Measurements from ENCODE around the gene SFXN3.

SFXN3 gene, protein sequence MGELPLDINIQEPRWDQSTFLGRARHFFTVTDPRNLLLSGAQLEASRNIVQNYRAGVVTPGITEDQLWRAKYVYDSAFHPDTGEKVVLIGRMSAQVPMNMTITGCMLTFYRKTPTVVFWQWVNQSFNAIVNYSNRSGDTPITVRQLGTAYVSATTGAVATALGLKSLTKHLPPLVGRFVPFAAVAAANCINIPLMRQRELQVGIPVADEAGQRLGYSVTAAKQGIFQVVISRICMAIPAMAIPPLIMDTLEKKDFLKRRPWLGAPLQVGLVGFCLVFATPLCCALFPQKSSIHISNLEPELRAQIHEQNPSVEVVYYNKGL

GRCh38 chr10:101031128-101031795, at the start of gene SFXN3, which contains the start of gene PDZD7:
Gene SFXN3 (plus strand): TSS chr10:101031234. CDS start chr10:101034695, 3,461 bp downstream.
Gene PDZD7 (minus strand): TSS chr10:101031129. CDS start chr10:101030219, 910 bp downstream.
- DNase-seq (ENCODE audit: extremely low read depth in 1 of 2, low read depth in 1 of 2): peak; percentile 93

GRCh38 chr10:100982916-100983830, 47.9 kb upstream of the SFXN3 start:
- DNase-seq (ENCODE audit: extremely low read depth in 1 of 2, low read depth in 1 of 2): no peak

- no peak for DNase-seq (ENCODE audit: extremely low read depth in 1 of 2, low read depth in 1 of 2)
Measured at GRCh38 chr10:100983868-100984671, 47.0 kb upstream of the SFXN3 start.

DNA sequence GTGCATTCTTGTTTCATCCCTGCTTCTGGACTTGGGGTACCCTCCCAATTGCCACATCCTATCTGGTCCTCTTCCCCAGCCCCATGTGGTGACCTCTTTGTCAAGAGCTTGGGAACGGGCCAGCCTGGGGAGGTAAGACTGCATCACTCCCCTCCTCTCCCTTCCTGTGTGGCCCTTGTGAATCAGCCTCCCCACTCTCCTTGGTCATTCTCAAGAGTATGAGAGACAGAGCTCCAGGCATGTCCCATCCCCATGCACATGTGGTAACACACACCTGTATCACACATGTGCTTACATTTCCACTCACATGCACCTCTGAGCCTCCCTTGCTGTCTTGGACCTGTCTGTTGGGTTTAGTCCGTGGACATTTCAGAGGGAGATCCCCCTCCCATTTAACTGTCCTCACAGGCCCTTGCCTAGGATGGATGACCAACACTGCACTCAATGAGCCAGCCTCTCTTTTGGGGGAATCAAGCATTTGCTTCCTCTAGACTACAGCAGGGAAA, 46.3 kb upstream of the SFXN3 start:
- DNase-seq (ENCODE audit: extremely low read depth in 1 of 2, low read depth in 1 of 2): no peak

- DNase-seq (ENCODE audit: extremely low read depth in 1 of 2, low read depth in 1 of 2): no peak
Measured at GRCh38 chr10:100985336-100985735, 45.7 kb upstream of the SFXN3 start.

DNA sequence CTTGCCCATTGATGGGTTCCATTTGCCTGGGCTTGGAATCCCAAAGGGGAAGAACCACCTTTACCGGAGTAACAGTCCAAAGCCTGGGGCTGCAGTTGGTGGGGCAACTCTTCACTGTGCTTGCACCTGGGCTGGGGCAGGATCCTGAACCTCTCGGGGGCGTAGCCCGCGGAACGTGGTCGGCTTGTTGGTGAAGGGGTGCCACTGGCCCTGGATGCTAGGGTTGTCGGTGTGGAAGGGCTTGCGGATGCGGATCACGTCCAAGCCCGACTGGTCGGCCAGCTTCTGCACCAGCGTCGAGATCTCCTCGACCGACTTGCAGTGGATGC, 44.4 kb upstream of the SFXN3 start:
- DNase-seq (ENCODE audit: extremely low read depth in 1 of 2, low read depth in 1 of 2): no peak

DNA sequence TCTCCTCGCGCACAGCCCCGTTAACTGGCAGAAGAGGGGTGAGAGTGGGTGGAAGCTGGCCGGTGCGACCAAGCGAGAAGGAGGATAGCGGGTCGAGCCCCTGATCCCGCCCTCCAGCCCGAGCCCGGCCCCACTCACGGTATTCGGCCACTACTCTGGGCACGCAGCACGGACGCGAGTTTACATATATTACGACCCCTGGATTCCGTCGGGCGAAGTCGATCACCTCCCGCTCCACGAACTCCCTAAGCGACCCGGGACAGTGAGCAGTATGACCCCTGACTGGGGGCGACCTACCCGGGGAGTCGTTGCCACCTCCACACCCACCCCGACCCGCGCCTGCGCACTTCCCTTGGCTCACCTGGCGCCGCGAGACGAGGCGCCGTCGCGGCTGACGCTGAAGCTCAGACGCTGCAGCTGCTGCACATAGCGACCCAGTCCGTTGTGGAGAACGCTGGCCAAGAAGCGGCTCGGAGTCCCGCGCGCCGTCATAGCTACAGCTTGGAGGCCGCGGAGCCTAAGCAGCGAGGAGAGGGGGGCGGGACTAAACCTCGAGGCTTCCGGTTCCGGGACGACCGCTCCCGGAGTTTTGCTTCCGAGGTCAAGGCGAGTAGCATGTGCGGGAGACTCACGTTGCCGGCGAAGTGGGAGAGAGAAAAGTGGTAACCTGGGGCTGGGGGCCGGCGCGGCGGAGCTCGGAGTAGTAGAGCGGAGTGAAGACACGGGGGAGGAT, 43.9 kb upstream of the SFXN3 start, which contains the start of the genes MRPL43 and TWNK:
Gene MRPL43, minus strand, starts transcription at position 546 of the 733 bp plus-strand sequence. Its CDS starts 54 bp downstream, at position 492.
Gene TWNK, plus strand, starts transcription at position 592 of the 733 bp plus-strand sequence. CDS start 668 bp downstream, outside the sequence.
- peak; percentile 60 to 76 for DNase-seq (ENCODE audit: extremely low read depth in 1 of 2, low read depth in 1 of 2)

- no peak for DNase-seq (ENCODE audit: extremely low read depth in 1 of 2, low read depth in 1 of 2)
Measured at GRCh38 chr10:100987685-100988049, 43.4 kb upstream of the SFXN3 start.

DNA sequence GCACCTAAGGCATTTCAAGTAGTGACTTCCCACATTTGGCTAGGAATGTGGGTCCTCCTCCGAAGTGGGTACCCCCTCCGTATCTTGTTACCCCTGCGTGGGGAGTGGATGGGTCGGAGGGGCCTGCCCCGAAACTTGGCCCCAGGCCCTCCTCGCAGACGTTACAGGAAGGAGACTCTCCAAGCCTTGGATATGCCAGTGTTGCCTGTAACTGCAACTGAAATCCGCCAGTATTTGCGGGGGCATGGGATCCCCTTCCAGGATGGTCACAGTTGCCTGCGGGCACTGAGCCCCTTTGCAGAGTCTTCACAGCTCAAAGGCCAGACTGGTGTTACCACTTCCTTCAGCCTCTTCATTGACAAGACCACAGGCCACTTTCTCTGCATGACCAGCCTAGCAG, 42.9 kb upstream of the SFXN3 start:
- DNase-seq (ENCODE audit: extremely low read depth in 1 of 2, low read depth in 1 of 2): no peak

DNA sequence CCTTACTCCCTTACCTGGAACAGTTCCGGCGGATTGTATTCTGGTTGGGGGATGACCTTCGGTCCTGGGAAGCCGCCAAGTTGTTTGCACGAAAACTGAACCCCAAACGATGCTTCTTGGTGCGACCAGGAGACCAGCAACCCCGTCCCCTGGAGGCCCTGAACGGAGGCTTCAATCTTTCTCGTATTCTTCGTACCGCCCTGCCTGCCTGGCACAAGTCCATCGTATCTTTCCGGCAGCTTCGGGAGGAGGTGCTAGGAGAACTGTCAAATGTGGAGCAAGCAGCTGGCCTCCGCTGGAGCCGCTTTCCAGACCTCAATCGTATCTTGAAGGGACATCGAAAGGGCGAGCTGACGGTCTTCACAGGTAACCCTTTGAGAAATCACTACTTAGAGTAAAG, 41.9 kb upstream of the SFXN3 start:
- DNase-seq (ENCODE audit: extremely low read depth in 1 of 2, low read depth in 1 of 2): no peak

DNA sequence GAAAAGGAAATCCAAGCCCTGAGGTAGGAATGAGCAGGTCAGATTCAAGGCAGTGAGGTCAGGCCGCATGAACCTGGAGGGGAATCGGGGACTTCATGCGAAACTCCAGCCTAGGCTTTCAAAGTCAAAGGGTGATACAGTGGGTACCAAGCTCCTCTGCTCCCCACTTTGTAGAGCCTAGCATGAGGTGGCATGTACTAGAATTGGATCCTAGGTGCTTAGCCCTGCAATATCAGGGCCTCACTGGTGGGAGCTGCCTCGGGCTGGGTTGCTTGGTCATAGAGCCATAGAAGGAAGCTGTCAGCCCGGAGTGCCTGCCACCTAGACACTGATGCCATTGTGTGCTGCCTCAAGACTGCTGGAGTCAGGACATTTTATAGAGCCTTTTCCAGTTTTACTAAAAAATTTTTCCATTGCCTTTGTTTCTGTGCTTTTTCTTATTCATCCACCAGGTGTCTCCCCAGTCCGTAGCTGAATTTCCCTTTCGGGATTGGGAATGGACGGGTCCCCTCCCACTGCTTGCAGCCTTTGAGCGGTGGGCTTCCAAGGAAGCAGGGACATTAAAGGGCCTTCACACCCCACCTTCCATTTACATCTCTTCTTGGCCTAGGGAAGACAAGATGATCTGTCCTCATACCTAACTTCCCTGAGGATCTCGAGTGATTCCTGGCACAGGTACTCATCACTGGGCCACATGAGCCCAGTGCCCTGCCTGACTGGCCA, 36.9 kb upstream of the SFXN3 start:
- no peak for DNase-seq (ENCODE audit: extremely low read depth in 1 of 2, low read depth in 1 of 2)

DNA sequence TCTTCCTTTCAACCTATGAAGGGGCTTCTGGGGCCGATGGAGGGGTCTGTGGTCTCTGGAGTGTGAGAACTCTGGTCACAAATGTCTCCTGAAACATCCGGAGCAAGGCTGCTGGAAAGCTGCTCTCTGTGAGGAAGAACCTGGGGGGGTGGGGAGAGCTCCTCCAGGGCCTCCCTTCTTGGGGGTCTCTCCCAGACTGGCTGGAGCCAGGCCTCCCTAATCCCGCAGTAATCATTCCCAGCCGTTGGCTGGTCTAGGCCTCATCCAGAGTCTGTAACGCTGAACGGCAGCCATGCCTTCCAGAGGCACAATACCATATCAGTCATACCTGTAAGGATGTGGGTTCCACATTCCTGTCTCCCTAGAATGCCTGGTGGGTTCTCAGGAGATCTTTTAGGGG, 35.9 kb upstream of the SFXN3 start:
- DNase-seq (ENCODE audit: extremely low read depth in 1 of 2, low read depth in 1 of 2): no peak

DNA sequence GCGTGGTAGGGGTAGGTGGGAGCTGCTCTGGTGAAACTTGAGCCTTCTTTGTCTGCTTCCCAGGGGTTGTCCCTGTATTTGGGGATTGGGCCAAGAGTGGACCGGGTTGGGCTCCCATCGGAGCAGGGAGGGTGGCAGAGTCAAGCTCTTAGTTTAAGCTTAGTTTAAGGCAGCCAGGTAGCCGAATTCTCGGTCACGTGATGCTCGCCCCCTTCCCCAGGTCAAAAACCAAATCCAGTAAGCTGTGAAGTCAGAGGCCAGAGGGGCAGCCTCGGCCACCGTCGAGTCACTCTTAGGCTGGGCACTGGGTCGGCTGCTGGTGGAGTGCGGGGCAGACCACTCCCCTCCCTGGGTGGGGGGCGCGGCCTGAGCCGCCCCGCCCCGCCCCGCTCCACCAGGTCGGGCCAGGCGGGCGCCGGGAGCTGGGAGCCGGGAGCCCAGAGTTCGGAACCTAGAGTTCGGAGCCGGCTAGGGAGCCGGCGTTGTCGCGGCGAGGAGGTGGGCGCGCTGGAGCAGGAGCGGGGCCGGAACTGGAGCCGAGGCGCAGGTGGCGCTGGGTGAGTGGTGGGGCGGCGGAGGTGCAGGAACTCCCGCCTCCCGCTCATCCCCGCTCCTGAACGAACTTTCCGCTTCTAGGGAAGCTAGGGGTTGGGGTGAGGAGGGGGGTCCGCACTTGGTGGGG, 34.2 kb upstream of the SFXN3 start:
- no peak for DNase-seq (ENCODE audit: extremely low read depth in 1 of 2, low read depth in 1 of 2)

DNA sequence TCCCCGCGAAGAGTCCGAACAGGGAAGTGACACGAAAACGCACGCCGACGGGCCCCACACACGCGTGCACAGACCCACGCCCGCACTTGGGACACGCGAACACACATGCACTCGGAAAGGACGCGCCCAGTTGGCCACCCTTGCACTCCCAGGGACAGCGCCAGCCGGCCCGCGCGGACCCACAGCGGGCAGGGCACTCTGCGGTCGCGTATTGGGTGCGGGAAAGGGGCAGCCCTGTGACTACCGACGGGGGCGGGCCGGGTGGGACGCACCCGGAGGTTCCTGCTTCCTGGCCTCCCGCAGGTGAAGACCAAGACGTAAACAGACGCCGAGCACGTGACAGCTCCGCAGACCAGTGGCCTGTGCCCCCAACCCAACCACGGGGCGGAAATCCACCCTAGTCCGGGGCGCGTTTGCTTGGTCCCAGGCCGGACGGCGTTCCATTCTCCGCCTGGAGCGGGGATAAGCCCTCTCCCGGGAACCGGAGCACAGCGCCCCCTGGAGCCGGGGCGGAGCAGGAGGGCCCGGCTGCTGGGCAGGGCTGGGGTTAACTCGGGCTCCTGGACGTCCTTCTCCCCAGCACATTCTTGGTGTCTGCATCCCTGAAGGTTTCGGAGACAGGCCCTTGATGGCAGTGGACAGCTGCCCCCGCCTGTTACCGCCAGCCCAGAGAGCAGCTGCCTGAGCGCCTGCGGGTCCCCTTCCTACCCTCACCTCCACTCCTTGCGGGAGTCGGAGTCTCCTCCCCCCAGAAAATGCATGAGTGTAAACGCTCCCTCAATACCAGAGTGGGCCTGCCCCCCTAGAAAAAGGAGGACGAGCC, 33.5 kb upstream of the SFXN3 start:
- DNase-seq (ENCODE audit: extremely low read depth in 1 of 2, low read depth in 1 of 2): peak; percentile 36 to 49

GRCh38 chr10:100998183-100998990, 32.6 kb upstream of the SFXN3 start:
- DNase-seq (ENCODE audit: extremely low read depth in 1 of 2, low read depth in 1 of 2): peak in 1 of 2 donors; percentile 26

DNA sequence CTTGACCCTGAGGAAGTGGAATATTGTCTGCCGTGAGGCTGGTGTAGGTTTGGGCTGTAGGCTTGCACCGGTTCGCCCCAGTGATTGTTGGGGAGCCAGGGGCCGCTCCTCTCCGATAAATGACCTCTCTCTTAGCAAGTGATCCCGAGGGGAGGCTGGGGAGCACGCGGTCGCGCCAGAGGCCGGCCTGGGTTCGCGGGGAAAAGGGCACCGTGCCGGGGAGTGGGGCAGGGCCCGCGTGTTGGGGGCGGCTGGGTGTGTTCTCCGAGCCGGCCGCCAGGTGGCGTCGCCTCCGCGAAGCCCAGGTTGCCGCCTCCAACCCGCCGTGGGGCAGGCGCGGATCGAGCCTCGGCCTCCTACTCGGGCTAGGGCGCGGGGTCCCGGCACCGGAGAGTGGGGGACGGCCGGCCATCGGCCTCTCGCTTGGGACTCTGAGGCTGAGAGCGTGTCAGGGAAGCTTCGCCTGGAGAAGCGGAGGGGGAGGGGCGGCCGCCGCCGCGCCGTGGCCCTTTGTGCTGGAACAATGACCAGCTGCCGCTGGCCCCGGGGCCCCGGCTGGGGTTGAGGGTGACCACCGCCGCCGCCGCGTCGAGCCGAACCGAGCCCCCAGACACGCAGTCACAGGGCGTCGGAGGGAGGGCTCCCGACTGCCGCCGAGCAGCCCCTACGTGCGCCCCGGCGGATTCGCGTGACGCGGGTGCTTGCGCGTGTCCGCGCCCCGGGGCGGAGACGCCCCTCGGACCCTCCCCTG, 31.9 kb upstream of the SFXN3 start:
- DNase-seq (ENCODE audit: extremely low read depth in 1 of 2, low read depth in 1 of 2): peak; percentile 37 to 56

Measured in stimulated activated CD8-positive, alpha-beta memory T cell treated with anti-CD3 and anti-CD28 coated beads, Interleukin-7, amount 100 ng/mL, for 48 hours (primary cell).